HL-60 (cell line): ENCODE data around the gene PLEKHN1.

Experiments used
- CTCF ChIP-seq: IDR thresholded peaks from one replicate; pipeline ENCODE4 v1.5.1; 2011; ENCODE audit warnings: low read length, control low read depth, inconsistent platforms; ENCODE audit not compliant: insufficient read depth
- GABPA ChIP-seq: IDR thresholded peaks from 2 replicates; pipeline ENCODE4 v1.6.1; 2012; ENCODE audit warnings: low read depth
- POLR2AphosphoS5 ChIP-seq: IDR thresholded peaks from 2 replicates; pipeline ENCODE4 v1.6.1; 2012; ENCODE audit warnings: low read depth
- TF ChIP-seq, protein P1 (sequence below): IDR thresholded peaks from 2 replicates; pipeline ENCODE4 v1.6.1; 2012; ENCODE audit warnings: low read depth; ENCODE audit not compliant: insufficient replicate concordance

DNA sequence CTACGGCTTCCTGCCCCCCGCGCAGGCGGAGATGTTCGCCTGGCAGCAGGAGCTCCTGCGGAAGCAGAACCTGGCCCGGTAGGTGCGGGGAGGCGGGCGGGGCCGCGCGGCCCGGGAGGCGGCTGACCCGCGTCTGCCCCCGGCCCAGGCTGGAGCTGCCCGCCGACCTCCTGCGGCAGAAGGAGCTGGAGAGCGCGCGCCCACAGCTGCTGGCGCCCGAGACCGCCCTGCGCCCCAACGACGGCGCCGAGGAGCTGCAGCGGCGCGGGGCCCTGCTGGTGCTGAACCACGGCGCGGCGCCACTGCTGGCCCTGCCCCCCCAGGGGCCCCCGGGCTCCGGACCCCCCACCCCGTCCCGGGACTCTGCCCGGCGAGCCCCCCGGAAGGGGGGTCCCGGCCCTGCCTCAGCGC lies 23.9 kb upstream of the PLEKHN1 start:
- TF ChIP-seq, protein P1, sequence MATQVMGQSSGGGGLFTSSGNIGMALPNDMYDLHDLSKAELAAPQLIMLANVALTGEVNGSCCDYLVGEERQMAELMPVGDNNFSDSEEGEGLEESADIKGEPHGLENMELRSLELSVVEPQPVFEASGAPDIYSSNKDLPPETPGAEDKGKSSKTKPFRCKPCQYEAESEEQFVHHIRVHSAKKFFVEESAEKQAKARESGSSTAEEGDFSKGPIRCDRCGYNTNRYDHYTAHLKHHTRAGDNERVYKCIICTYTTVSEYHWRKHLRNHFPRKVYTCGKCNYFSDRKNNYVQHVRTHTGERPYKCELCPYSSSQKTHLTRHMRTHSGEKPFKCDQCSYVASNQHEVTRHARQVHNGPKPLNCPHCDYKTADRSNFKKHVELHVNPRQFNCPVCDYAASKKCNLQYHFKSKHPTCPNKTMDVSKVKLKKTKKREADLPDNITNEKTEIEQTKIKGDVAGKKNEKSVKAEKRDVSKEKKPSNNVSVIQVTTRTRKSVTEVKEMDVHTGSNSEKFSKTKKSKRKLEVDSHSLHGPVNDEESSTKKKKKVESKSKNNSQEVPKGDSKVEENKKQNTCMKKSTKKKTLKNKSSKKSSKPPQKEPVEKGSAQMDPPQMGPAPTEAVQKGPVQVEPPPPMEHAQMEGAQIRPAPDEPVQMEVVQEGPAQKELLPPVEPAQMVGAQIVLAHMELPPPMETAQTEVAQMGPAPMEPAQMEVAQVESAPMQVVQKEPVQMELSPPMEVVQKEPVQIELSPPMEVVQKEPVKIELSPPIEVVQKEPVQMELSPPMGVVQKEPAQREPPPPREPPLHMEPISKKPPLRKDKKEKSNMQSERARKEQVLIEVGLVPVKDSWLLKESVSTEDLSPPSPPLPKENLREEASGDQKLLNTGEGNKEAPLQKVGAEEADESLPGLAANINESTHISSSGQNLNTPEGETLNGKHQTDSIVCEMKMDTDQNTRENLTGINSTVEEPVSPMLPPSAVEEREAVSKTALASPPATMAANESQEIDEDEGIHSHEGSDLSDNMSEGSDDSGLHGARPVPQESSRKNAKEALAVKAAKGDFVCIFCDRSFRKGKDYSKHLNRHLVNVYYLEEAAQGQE = no peak
- TF ChIP-seq CTCF (no peak), POLR2AphosphoS5 (no peak), GABPA (no peak)
